Stimulated activated CD8-positive, alpha-beta memory T cell treated with anti-CD3 and anti-CD28 coated beads, Interleukin-15, amount 100 ng/mL, for 1 hour (primary cell): ENCODE results near the gene ATP2C2.
"Not testable (repeated sequence)": the region's sequence is repeated elsewhere in the genome, so short reads cannot be mapped to it uniquely, and the experiment has no call there.

ENCODE experiments used
- DNase-seq: peaks from one replicate; pipeline ENCODE4 v3.0.0-alpha.2; 2020; ENCODE audit warnings: low read depth

ATP2C2 gene

DNA sequence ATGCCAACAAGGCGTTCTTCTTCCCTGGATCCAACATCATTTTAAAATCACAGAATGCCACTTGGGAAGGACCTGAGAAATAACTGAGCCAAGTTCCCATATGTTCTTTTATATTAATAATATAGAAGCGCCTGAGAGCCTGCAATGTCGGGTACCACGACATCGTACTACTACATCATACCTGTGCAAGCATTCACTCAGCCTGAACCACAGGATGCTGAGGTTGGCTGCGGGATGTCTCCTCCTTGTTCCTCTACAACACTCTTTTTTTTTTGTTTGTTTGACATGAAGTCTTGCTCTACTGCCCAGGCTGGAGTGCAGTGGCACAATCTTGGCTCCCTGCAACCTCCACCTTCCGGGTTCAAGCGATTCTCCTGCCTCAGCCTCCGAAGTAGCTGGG is 2.1 kb upstream of the ATP2C2 start:
- DNase-seq = no peak

DNA sequence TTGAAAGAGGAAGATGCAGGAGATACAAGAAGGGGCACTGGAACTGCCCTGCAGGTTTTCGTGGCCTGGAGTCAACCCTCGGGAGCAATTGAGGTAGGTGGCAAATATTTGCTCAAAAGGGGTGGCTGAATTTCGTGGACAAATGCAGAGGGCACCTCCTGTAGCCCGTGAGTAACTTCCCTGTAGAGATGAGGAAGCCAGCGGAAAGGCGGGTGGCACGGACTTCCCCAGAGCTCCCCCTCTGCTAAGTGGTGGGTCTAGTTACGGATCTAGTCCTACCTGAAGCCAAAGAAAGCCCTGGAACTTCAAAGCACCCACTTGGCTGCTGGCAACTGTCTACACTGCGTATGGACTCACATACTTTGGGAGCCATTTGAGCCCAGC is 1.0 kb upstream of the ATP2C2 start:
- no peak for DNase-seq

GRCh38 chr16:84367750-84368307 is 509 bp upstream of the ATP2C2 start:
- DNase-seq = no peak

DNA sequence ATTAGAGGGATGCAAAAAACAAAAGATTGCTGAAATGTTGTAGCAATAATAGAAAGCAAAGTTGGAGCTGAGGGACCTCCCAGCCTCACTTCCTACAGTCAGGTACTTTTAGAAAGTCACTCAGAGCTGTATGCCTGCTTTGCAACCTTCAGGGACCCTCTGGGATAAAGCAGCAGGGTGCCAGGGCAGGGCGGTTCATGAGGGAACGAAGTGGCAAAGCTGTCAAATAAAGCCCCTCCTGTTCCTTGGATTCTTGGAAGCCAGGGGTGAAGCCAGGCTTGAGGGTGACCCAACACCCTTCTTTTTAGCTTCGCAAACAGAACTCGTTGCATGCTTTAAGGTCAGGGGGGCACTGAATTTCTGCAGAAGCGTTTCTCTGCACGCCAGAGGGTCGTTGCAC is 767 bp downstream of the ATP2C2 start:
- DNase-seq = no peak

- DNase-seq = no peak
These were observed 1.7 kb downstream of the ATP2C2 start for GRCh38 chr16:84369938-84370627.

DNA sequence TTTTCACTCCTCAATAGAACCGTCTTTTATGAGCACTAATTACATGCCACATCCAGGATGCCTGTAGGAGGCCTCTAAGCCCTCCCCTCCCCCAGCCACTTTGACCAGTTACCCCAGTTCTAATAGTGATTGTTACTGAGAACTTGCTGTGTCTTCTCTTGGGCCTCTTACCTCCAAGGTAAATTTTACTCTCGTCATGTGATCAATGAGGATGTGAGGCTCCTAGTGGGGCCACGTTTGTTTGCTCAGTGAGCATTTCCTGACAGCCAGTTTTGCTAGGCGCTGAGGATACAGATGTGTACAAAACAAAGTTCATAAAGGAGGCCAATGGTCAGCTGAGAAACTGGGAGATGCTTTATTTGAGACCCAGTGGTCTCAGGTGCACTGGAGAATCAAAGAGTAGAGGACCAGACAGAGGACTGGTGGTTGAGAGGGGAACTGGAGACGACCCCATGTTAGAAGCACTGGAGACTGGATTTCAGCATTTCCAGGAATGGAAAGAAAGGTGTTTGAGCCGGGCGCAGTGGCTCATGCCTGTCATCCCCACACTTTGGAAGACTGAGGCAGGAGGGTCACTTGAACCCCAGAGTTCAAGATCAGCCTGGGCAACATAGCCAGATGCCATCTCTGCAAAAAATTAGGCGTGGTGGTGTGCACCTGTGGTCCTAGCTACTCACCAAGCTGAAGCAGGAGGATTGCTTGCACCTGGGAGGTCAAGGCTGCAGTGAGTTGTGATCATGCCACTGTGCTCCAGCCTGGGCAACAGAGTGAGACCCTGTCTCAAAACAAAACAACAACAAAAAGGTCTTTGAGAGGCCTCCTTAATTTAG is 2.6 kb downstream of the ATP2C2 start:
- no peak for DNase-seq

GRCh38 chr16:84371553-84371865 is 3.2 kb downstream of the ATP2C2 start:
- DNase-seq = no peak

DNA sequence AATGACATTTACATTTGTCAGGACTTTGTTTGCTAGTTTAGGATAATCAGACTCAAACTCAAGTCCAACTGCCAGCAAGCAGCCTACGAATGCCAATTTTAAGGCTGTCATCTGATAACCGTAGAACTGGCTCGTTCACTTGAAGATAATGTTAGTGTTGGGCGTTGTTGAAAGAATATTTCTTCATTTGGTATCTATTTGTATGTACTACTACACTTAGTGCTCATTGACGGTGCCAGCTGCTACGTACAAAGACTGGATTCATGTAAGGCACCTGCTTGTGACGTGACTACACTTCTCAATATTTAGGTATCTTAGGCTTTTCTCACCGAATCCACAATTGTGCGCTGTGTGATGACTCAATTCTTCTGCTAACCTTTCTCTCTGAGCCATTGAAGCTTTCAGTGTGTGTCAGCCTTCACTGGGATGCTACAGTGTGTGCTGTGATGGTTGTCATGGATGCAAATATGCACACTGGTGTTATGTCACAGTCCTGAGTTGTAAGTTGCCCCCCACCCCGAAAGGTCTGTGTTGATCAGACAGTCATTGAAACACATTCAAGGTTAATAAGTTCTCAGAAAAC is 5.7 kb downstream of the ATP2C2 start:
- DNase-seq = no peak

- no peak for DNase-seq
These were observed 9.8 kb downstream of the ATP2C2 start for GRCh38 chr16:84378099-84378498.

DNA sequence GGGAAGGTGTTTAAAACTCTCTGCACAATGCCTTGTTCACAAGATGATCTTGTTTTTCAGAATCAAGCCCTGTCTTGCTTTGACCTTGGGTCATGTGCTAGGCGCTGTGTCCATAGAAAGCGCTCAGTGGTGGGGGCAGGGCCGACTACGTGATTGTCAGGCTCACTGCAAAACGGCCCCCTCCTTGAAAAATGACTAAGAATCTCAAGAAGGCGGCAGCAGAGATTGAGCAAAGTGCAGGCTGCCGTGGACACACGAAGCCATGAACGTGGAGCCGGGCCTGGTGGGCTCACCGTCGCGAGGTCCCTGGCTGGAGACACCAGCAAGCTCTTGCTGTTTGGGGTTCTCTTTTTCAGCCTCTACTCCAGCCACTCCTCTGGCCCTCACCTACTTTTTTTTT is 10.2 kb downstream of the ATP2C2 start:
- no peak for DNase-seq

- DNase-seq = no peak
These were observed 10.8 kb downstream of the ATP2C2 start for GRCh38 chr16:84379008-84379708.

- no peak for DNase-seq
These were observed 11.5 kb downstream of the ATP2C2 start for GRCh38 chr16:84379709-84380362.

DNA sequence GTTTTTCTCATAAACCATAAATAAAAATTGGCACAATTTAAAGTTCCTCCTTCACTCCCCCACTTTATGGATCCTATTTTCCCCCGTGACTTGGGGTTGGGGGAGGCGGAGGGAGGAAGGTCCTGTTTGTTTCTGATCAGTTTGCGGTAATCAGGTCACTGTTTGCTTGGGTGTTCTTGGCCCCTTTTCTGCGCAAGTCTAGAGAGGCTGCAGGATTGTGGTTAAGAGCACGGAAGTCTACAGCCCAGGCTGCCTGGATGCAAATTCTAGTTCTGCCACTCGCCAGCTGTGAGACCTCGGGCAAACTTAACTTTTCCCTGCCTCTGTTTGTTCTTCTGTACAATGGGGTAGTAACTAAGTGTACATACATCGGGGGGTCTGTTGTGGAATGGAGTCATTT is 12.1 kb downstream of the ATP2C2 start:
- no peak for DNase-seq

DNA sequence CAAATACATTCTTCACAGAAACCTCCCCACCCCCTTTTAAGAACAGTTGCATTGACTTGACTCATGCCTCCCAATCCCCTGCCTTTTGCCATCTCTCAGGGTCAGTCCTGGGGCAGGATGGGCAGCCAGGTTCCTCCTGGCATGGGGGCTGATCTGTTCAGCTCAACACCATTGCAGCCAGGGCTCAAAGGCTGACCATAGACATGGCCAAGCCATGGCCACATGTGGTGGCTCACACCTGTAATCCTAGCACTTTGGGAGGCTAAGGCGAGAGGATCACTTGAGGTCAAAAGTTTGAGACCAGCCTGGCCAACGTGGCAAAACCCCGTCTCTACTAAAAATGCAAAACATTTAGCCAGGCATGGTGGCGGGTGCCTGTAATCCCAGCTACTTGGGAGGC is 14.1 kb downstream of the ATP2C2 start:
- no peak for DNase-seq

DNA sequence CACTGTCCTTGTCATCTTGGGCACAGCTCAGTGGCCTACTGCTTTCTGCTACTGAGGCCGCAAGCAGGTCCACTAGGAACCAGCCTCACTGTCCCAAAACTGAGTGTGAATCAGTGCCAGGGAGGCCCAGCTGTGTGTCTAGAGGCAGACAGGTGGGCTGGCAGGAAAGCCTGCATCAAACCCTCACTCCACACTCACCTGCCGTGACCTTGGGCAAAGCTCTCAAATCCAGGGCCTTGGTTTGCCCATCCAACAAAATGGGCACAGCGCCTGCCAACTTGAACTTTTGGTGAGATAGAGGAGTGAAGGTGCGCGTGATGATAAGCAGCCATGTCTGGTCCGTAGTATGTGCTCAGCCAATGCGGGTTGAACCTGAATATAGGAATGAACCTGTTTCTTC is 14.8 kb downstream of the ATP2C2 start:
- no peak for DNase-seq

GRCh38 chr16:84386047-84386446 is 17.7 kb downstream of the ATP2C2 start:
- DNase-seq = no peak

DNA sequence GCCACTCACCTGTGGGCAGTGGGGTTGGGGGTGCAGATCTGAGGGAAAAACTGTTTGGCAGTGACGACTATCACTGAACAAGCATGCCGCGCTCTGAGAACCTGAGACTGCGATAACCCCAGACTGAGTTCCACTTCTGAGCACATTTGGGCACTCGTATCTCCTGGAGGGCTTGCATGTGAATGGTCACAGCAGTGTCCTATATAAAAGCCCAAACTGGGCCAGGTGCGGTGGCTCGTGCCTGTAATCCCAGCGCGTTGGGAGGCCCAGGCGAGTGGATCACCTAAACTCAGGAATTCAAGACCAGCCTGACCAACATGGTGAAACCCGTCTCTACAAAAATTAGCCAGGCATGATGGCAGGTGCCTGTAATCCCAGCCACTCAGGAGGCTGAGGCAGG is 18.7 kb downstream of the ATP2C2 start:
- DNase-seq = no peak

- no peak for DNase-seq
These were observed 21.9 kb downstream of the ATP2C2 start for GRCh38 chr16:84390131-84390785.

GRCh38 chr16:84391151-84392030 is 23.1 kb downstream of the ATP2C2 start:
- no peak for DNase-seq

DNA sequence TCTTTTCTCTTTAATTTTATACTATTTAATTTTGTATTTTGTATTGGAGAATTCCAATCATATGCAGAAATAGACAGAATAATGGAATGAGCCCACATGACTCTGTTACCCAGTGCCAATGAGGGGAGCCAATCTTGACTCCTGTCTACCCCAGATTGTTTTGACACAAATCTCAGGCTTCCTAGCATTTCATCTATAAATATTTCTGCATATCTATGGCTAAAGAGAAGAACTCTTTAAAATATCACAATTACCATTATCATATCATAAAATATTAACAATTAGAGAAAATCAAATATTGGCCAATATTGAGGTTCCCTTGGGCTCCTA is 23.7 kb downstream of the ATP2C2 start:
- DNase-seq = no peak

DNA sequence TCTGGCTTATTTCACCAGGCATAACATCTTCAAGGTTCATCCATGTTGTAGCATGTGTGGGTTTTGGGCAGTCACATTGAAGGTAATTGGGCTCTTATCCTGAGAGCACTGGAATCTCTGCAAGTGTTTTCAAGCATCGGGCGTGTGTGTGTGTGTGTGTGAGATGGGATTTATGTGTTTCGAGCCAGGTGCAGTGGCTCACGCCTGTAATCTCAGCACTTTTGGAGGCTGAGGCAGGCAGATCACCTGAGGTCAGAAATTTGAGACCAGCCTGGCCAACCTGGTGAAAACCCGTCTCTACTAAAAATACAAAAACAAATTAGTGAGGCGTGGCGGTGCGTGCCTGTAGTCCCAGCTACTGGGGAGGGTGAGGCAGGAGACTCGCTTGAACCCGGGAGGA is 27.7 kb downstream of the ATP2C2 start:
- not testable (repeated sequence) for DNase-seq
